NCI-H128 (cell line): ENCODE results near the gene MIPEP.
"Not testable (repeated sequence)": the region's sequence is repeated elsewhere in the genome, so short reads cannot be mapped to it uniquely, and the experiment has no call there.

ENCODE experiments used
- DNase-seq: peaks from one replicate; lab custom pipeline; 2025; ENCODE audit not compliant: unreplicated experiment; lab: John Stamatoyannopoulos, UW

The MIPEP gene

GRCh38 chr13:23888658-23889614 lies at the start of gene MIPEP:
TSS of gene MIPEP (minus strand) at chr13:23889400. CDS start at chr13:23889320, 80 bp downstream.
- peak; percentile 85 for DNase-seq

- DNase-seq = no peak
Observed at GRCh38 chr13:23934520-23934919, 45.3 kb upstream of the MIPEP start.

GRCh38 chr13:23928985-23929384 lies 39.8 kb upstream of the MIPEP start:
- no peak for DNase-seq

GRCh38 chr13:23923031-23923430 lies 33.8 kb upstream of the MIPEP start:
- DNase-seq = no peak

- no peak for DNase-seq
Observed at GRCh38 chr13:23922005-23922932, 33.1 kb upstream of the MIPEP start.

- DNase-seq = peak; percentile 38
Observed at GRCh38 chr13:23921451-23921888, 32.3 kb upstream of the MIPEP start.

GRCh38 chr13:23919006-23919405 lies 29.8 kb upstream of the MIPEP start:
- no peak for DNase-seq

- DNase-seq = no peak
Observed at GRCh38 chr13:23918208-23918607, 29.0 kb upstream of the MIPEP start.

- peak; percentile 29 for DNase-seq
Observed at GRCh38 chr13:23915308-23915707, 26.1 kb upstream of the MIPEP start.

GRCh38 chr13:23912469-23912868 lies 23.3 kb upstream of the MIPEP start:
- no peak for DNase-seq

GRCh38 chr13:23909606-23910005 lies 20.4 kb upstream of the MIPEP start:
- no peak for DNase-seq

GRCh38 chr13:23905766-23906165 lies 16.6 kb upstream of the MIPEP start:
- DNase-seq = no peak

GRCh38 chr13:23903906-23904280 lies 14.7 kb upstream of the MIPEP start:
- no peak for DNase-seq

GRCh38 chr13:23902975-23903905 lies 14.0 kb upstream of the MIPEP start:
- DNase-seq = no peak

- no peak for DNase-seq
Observed at GRCh38 chr13:23901365-23901764, 12.2 kb upstream of the MIPEP start.

GRCh38 chr13:23899555-23899954 lies 10.4 kb upstream of the MIPEP start:
- DNase-seq = no peak

- DNase-seq = no peak
Observed at GRCh38 chr13:23898101-23898500, 8.9 kb upstream of the MIPEP start.

- DNase-seq = not testable (repeated sequence)
Observed at GRCh38 chr13:23897452-23897919, 8.3 kb upstream of the MIPEP start, which contains the start of gene C1QTNF9B. TSS of gene C1QTNF9B (minus strand) at chr13:23897502.

- DNase-seq = not testable (repeated sequence)
Observed at GRCh38 chr13:23894746-23895145, 5.5 kb upstream of the MIPEP start.

- not testable (repeated sequence) for DNase-seq
Observed at GRCh38 chr13:23893791-23894190, 4.6 kb upstream of the MIPEP start.
